LoVo (cell line): ENCODE results near the gene RUFY4.

Experiments used
- DNase-seq: peaks from one replicate; pipeline ENCODE4 v3.0.0-alpha.2; 2016; ENCODE audit warnings: low spot score

RUFY4 gene

GRCh38 chr2:218068721-218069334 lies at the start of gene RUFY4:
TSS of gene RUFY4 (plus strand) at chr2:218069253. CDS start at chr2:218070606, 1,353 bp downstream.
- DNase-seq, result peak; percentile 73

GRCh38 chr2:218019411-218020060 lies 49.5 kb upstream of the RUFY4 start:
- DNase-seq, result no peak

- no peak for DNase-seq
Observed at GRCh38 chr2:218020281-218020680, 48.8 kb upstream of the RUFY4 start.

GRCh38 chr2:218020966-218021535 lies 48.0 kb upstream of the RUFY4 start:
- no peak for DNase-seq

- DNase-seq, result no peak
Observed at GRCh38 chr2:218021536-218022071, 47.4 kb upstream of the RUFY4 start.

- DNase-seq, result no peak
Observed at GRCh38 chr2:218022131-218022850, 46.8 kb upstream of the RUFY4 start.

- no peak for DNase-seq
Observed at GRCh38 chr2:218022851-218023530, 46.1 kb upstream of the RUFY4 start.

- DNase-seq, result no peak
Observed at GRCh38 chr2:218023636-218024035, 45.4 kb upstream of the RUFY4 start.

GRCh38 chr2:218024336-218024735 lies 44.7 kb upstream of the RUFY4 start:
- no peak for DNase-seq

GRCh38 chr2:218024871-218025270 lies 44.2 kb upstream of the RUFY4 start:
- DNase-seq, result no peak

- no peak for DNase-seq
Observed at GRCh38 chr2:218026244-218026643, 42.8 kb upstream of the RUFY4 start.

- DNase-seq, result no peak
Observed at GRCh38 chr2:218026676-218027425, 42.2 kb upstream of the RUFY4 start.

GRCh38 chr2:218027426-218028188 lies 41.4 kb upstream of the RUFY4 start:
- DNase-seq, result no peak

GRCh38 chr2:218028189-218028495 lies 40.9 kb upstream of the RUFY4 start:
- DNase-seq, result no peak

GRCh38 chr2:218028562-218029348 lies 40.3 kb upstream of the RUFY4 start:
- no peak for DNase-seq

- no peak for DNase-seq
Observed at GRCh38 chr2:218029366-218030360, 39.4 kb upstream of the RUFY4 start.

GRCh38 chr2:218030409-218031195 lies 38.5 kb upstream of the RUFY4 start:
- DNase-seq, result no peak

- DNase-seq, result no peak
Observed at GRCh38 chr2:218031261-218031660, 37.8 kb upstream of the RUFY4 start.
